CD4-positive, CD25-positive, alpha-beta regulatory T cell (primary cell): Measurements from ENCODE around the gene TMEM14C. TPM values are rescaled to one million over a fixed set of nuclear protein-coding genes. Genes with fewer than 3 reads are reported as not detected.
"Not testable (repeated sequence)": the region's sequence is repeated elsewhere in the genome, so short reads cannot be mapped to it uniquely, and the experiment has no call there.

Experiments used
- ATAC-seq, 2 donors: fragments of 150-1000 bp; cut with Tn5 transposase; one replicate each; pipeline ENCODE4 v1.10.0; 2021; ENCODE audit warnings: low read depth in 2 of 2, moderate number of reproducible peaks in 2 of 2, moderate library complexity in 1 of 2
- DNase-seq, 3 donors: peaks; one replicate each; pipeline versions ENCODE4 v3.0.0 to v3.0.0-alpha.2; 2012 to 2022; ENCODE audit warnings: mixed read lengths in 1 of 3
- H3K27ac ChIP-seq: one replicate; pipeline ENCODE4 v1.7.0; 2013; ENCODE audit warnings: mild to moderate bottlenecking, low read length; ENCODE audit not compliant: insufficient read depth, poor library complexity, severe bottlenecking
- H3K27me3 ChIP-seq: one replicate; pipeline ENCODE4 v1.7.0; 2013; ENCODE audit warnings: low read length; ENCODE audit not compliant: control insufficient read depth, insufficient read depth
- H3K36me3 ChIP-seq: one replicate; pipeline ENCODE4 v1.7.0; 2013; ENCODE audit warnings: mild to moderate bottlenecking, low read length, moderate library complexity; ENCODE audit not compliant: control insufficient read depth, insufficient read depth
- H3K4me1 ChIP-seq: 2 replicates; pipeline ENCODE4 v1.7.0; 2013; ENCODE audit warnings: mild to moderate bottlenecking, low read length; ENCODE audit not compliant: insufficient read depth, control insufficient read depth, poor library complexity, severe bottlenecking
- H3K4me3 ChIP-seq: one replicate; pipeline ENCODE4 v1.7.0; 2013; ENCODE audit warnings: low read depth, mild to moderate bottlenecking, low read length, moderate library complexity
- H3K9me3 ChIP-seq, 2 experiments: 1 replicate in 1 of 2; 2 replicates in 1 of 2; pipeline ENCODE4 v1.7.0; 2013; ENCODE audit warnings: low read length in 2 of 2, mild to moderate bottlenecking in 1 of 2, moderate library complexity in 1 of 2; ENCODE audit not compliant: control insufficient read depth in 2 of 2
- H3K27ac Mint-ChIP-seq, 3 donors: one replicate each; pipeline ENCODE4 v1.8.0; 2020 to 2022; ENCODE audit warnings: mild to moderate bottlenecking in 3 of 3, mixed read lengths in 3 of 3, moderate library complexity in 2 of 3
- H3K27me3 Mint-ChIP-seq: one replicate; pipeline ENCODE4 v1.8.0; 2022; ENCODE audit warnings: mild to moderate bottlenecking, mixed read lengths
- H3K36me3 Mint-ChIP-seq: one replicate; pipeline ENCODE4 v1.8.0; 2020; ENCODE audit warnings: mixed read lengths
- H3K4me1 Mint-ChIP-seq, 4 donors: one replicate each; pipeline ENCODE4 v1.8.0; 2020 to 2022; ENCODE audit warnings: mixed read lengths in 4 of 4, mild to moderate bottlenecking in 1 of 4
- H3K4me3 Mint-ChIP-seq, 4 donors: one replicate each; pipeline ENCODE4 v1.8.0; 2020 to 2022; ENCODE audit warnings: mild to moderate bottlenecking in 4 of 4, mixed read lengths in 4 of 4, moderate library complexity in 3 of 4
- H3K9me3 Mint-ChIP-seq, 7 donors: one replicate each; pipeline ENCODE4 v1.8.0; 2020 to 2022; ENCODE audit warnings: mixed read lengths in 7 of 7, mild to moderate bottlenecking in 3 of 7, moderate library complexity in 2 of 7
- polyA plus RNA-seq, 4 donors: library from polyadenylated mRNA; unstranded; fragments of 300-500 nt; fragmentation: Illumina TruSeq; gene quantifications; one replicate each; pipeline ENCODE4 v1.2.3, GENCODE V29; 2021
- total RNA-seq: library from RNA; stranded (reverse); gene quantifications from one replicate; pipeline ENCODE4 v1.2.3, GENCODE V29; 2022

TMEM14C gene
- total and polyA plus RNA-seq, 5 donors from 2014 or later = 15.7 to 172 (median 84.9) TPM

GRCh38 chr6:10750568-10750967 lies 27.7 kb downstream of the TMEM14C start:
- H3K4me1 ChIP-seq = peaks cover 36% of the 10 kb centered on the region
- Mint-ChIP-seq H3K4me1 (peaks cover 29 to 87% (median 61%) of the 10 kb centered on the region in 4 donors), H3K36me3 (peaks cover 36% of the 10 kb centered on the region), H3K4me3 (peak overlapping the region in 2 of 4 donors; percentile 94 to 98)
- H3K36me3 ChIP-seq = peaks cover 49% of the 10 kb centered on the region
- ATAC-seq, H3K27me3 ChIP-seq, H3K27me3 Mint-ChIP-seq, H3K9me3 Mint-ChIP-seq, H3K27ac Mint-ChIP-seq, H3K27ac ChIP-seq, H3K4me3 ChIP-seq, DNase-seq, H3K9me3 ChIP-seq: not testable (repeated sequence)

DNA sequence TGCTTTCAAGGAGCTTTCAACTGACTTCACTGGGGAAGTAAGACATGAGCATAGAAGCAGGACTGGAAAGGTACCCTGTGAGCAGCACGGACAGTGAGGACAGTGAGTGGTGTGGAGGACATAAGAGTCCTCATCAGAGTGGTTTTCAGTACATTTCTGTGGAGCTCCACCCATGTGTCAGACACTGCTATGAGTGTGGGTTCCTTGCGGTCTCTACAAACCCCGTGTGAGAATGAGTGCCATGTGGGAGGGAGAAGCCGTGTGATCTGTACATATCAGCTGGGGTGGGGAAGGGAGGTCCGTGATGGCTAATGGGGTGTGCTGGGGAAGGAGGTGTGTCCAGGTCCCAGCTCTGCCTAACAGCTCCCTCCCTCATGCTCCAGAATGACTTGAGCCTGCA lies 28.9 kb downstream of the TMEM14C start:
- Mint-ChIP-seq H3K4me1 (peaks cover 25 to 81% (median 57%) of the 10 kb centered on the region in 4 donors), H3K4me3 (peak overlapping the region in 1 of 4 donors; percentile 98), H3K36me3 (peaks cover 46% of the 10 kb centered on the region)
- H3K9me3 ChIP-seq, H3K27ac Mint-ChIP-seq, H3K27ac ChIP-seq, H3K27me3 Mint-ChIP-seq, ATAC-seq, H3K9me3 Mint-ChIP-seq, H3K4me3 ChIP-seq, DNase-seq, H3K27me3 ChIP-seq: not testable (repeated sequence)
- Histone ChIP-seq H3K4me1 (peaks cover 32% of the 10 kb centered on the region), H3K36me3 (peaks cover 60% of the 10 kb centered on the region)

DNA sequence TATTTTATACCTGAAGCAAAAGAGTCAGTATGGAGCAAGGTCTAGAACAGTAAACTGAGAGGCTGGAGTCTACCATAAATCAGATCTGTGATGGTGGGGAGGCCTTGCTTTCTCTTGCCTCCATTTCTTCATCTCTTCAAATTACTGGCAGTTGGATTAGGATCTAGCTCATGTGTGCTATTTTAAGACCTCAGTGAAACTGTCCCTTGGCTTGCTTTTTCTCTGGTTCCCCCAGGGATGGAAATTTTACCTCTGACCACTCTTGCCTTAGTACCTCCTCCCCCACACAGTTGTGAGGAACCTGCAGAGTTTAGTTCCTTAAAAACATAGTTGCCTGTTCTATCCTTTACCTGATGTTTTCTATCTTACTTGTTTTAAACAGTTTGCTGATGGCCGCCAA lies 33.2 kb downstream of the TMEM14C start:
- Mint-ChIP-seq H3K27ac (peak overlapping the region in 2 of 3 donors; percentile 32 to 53), H3K27me3 (no peaks in the 10 kb centered on the region), H3K4me1 (peaks cover 22 to 50% (median 40%) of the 10 kb centered on the region in 4 donors), H3K4me3 (no peak overlapping the region), H3K9me3 (peaks cover 0 to 2% (median 0%) of the 10 kb centered on the region in 7 donors), H3K36me3 (peaks cover 64% of the 10 kb centered on the region)
- Histone ChIP-seq H3K4me1 (peaks cover 3% of the 10 kb centered on the region), H3K27me3 (no peaks in the 10 kb centered on the region), H3K36me3 (peaks cover 63% of the 10 kb centered on the region), H3K9me3 (no peaks in the 10 kb centered on the region), H3K27ac (no peak overlapping the region), H3K4me3 (no peak overlapping the region)
- DNase-seq (no peak), ATAC-seq (no peak)

- peaks cover 35% of the 10 kb centered on the region for H3K36me3 ChIP-seq
- H3K4me3 ChIP-seq = no peak overlapping the region
- no peak overlapping the region for H3K27ac ChIP-seq
- peaks cover 20 to 27% (median 22%) of the 10 kb centered on the region in 4 donors for H3K4me1 Mint-ChIP-seq
- ATAC-seq (no peak), DNase-seq (peak in 1 of 3 donors; percentile 61)
- no peaks in the 10 kb centered on the region for H3K27me3 Mint-ChIP-seq
- no peaks in the 10 kb centered on the region for H3K27me3 ChIP-seq
- no peaks in the 10 kb centered on the region for H3K9me3 Mint-ChIP-seq
- H3K36me3 Mint-ChIP-seq = peaks cover 53% of the 10 kb centered on the region
- peak overlapping the region in 1 of 3 donors; percentile 13 for H3K27ac Mint-ChIP-seq
- H3K4me1 ChIP-seq = no peaks in the 10 kb centered on the region
- H3K4me3 Mint-ChIP-seq = peak overlapping the region in 1 of 4 donors; percentile 47
- no peaks in the 10 kb centered on the region for H3K9me3 ChIP-seq
These were observed 36.5 kb downstream of the TMEM14C start for GRCh38 chr6:10759312-10759839.

DNA sequence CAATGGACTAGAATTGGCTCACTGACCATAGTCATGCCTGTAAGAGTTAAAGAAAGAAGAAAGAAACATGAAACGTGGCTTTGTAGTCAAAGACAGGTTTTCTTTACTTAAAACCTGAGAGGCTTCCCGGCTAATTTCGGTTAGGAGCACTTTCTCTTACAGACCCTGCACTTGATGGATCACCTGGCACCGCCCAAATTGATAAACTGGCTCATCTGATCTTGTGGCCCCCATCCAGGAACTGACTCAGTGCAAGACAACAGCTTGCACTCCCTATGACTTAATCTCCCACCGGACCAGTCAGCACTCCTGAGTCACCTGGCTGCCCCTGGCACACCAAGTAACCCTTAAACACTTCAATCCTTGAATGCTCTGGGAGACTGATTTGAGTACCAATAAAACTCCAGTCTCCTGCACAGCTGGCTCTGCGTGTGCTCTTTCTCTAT lies 37.0 kb downstream of the TMEM14C start:
- H3K27me3 Mint-ChIP-seq = no peaks in the 10 kb centered on the region
- no peak overlapping the region for H3K4me3 ChIP-seq
- no peaks in the 10 kb centered on the region for H3K27me3 ChIP-seq
- no peaks in the 10 kb centered on the region for H3K9me3 Mint-ChIP-seq
- DNase-seq (no peak), ATAC-seq (no peak)
- H3K9me3 ChIP-seq = no peaks in the 10 kb centered on the region
- H3K4me1 ChIP-seq = no peaks in the 10 kb centered on the region
- H3K27ac Mint-ChIP-seq = peak overlapping the region in 1 of 3 donors; percentile 17
- peaks cover 14 to 23% (median 19%) of the 10 kb centered on the region in 4 donors for H3K4me1 Mint-ChIP-seq
- no peak overlapping the region for H3K27ac ChIP-seq
- peaks cover 31% of the 10 kb centered on the region for H3K36me3 ChIP-seq
- H3K4me3 Mint-ChIP-seq = no peak overlapping the region
- H3K36me3 Mint-ChIP-seq = peaks cover 48% of the 10 kb centered on the region

DNA sequence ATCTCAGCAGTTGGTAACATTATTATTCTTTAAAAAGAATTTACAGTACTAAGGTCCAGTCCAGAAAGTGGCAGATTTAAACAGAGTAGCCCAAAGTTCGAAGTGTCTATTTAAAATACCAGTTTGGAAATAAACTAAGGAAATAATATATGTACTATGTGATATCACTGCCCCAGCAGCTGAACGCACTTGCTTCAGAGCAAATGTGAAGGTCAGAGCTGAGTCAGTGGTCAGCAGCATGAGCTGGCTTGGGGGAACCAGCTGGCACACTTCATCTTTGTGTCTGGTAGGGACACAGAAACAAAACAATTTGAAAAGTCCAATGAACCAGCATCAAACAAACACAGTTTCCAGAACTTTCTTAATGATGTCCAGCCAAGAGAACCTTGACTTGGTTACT lies 40.1 kb downstream of the TMEM14C start:
- peaks cover 6 to 14% (median 11%) of the 10 kb centered on the region in 4 donors for H3K4me1 Mint-ChIP-seq
- no peak overlapping the region for H3K4me3 ChIP-seq
- H3K36me3 ChIP-seq = peaks cover 4% of the 10 kb centered on the region
- no peaks in the 10 kb centered on the region for H3K9me3 ChIP-seq
- no peak overlapping the region for H3K4me3 Mint-ChIP-seq
- no peaks in the 10 kb centered on the region for H3K27me3 Mint-ChIP-seq
- no peaks in the 10 kb centered on the region for H3K4me1 ChIP-seq
- H3K9me3 Mint-ChIP-seq = no peaks in the 10 kb centered on the region
- DNase-seq (no peak), ATAC-seq (no peak)
- no peak overlapping the region for H3K27ac Mint-ChIP-seq
- no peak overlapping the region for H3K27ac ChIP-seq
- no peaks in the 10 kb centered on the region for H3K27me3 ChIP-seq
- peaks cover 25% of the 10 kb centered on the region for H3K36me3 Mint-ChIP-seq

DNA sequence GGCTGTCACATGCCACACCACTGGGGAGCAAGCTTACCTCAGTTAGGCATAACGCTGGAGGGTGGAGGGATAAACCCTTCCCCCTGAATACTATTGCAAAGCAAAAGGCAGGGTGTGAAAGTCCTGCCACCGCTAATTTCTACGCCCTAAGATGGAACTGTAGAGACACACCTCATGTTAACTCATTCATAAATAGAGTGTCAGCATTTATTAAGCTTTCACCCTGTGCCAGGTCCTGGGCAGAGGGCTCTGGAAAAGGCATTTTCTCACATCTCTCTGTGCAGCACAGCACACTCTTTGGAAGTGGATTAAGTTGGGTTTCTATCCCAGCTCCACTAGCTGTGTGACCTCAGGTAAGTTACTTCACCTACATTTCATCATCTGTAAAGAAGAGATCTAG lies 46.5 kb downstream of the TMEM14C start:
- Mint-ChIP-seq H3K27ac (no peak overlapping the region), H3K4me1 (peaks cover 0 to 8% (median 1%) of the 10 kb centered on the region in 4 donors)
- ATAC-seq = no peak

GRCh38 chr6:10771371-10771894 lies 48.6 kb downstream of the TMEM14C start:
- H3K4me3 Mint-ChIP-seq = no peak overlapping the region
- no peak for ATAC-seq

More for the DNA sequence above, 46.5 kb downstream of the TMEM14C start:
- Mint-ChIP-seq H3K4me3 (no peak overlapping the region), H3K36me3 (peaks cover 32% of the 10 kb centered on the region), H3K27me3 (no peaks in the 10 kb centered on the region), H3K9me3 (no peaks in the 10 kb centered on the region)
- no peaks in the 10 kb centered on the region for H3K27me3 ChIP-seq
- H3K9me3 ChIP-seq = no peaks in the 10 kb centered on the region
- DNase-seq = no peak
- H3K27ac ChIP-seq = no peak overlapping the region
- peaks cover 17% of the 10 kb centered on the region for H3K36me3 ChIP-seq
- H3K4me1 ChIP-seq = no peaks in the 10 kb centered on the region
- H3K4me3 ChIP-seq = no peak overlapping the region

More at GRCh38 chr6:10771371-10771894, 48.6 kb downstream of the TMEM14C start:
- no peaks in the 10 kb centered on the region for H3K9me3 Mint-ChIP-seq
- H3K27me3 ChIP-seq = no peaks in the 10 kb centered on the region
- H3K27ac ChIP-seq = no peak overlapping the region
- H3K36me3 ChIP-seq = peaks cover 20% of the 10 kb centered on the region
- H3K27ac Mint-ChIP-seq = peak overlapping the region in 1 of 3 donors; percentile 68
- no peaks in the 10 kb centered on the region for H3K9me3 ChIP-seq
- DNase-seq = no peak
- peaks cover 0 to 8% (median 2%) of the 10 kb centered on the region in 4 donors for H3K4me1 Mint-ChIP-seq
- H3K4me1 ChIP-seq = no peaks in the 10 kb centered on the region
- H3K27me3 Mint-ChIP-seq = no peaks in the 10 kb centered on the region
- H3K36me3 Mint-ChIP-seq = peaks cover 42% of the 10 kb centered on the region
- H3K4me3 ChIP-seq = no peak overlapping the region
